Pancreas (tissue), 10 donors: ENCODE data around the gene SLC37A4. TPM values are rescaled to one million over a fixed set of nuclear protein-coding genes. Genes with fewer than 3 reads are reported as not detected.
"Not testable (repeated sequence)": the region's sequence is repeated elsewhere in the genome, so short reads cannot be mapped to it uniquely, and the experiment has no call there.

Source experiments
- ATAC-seq, 4 donors: fragments of 200-7000 bp; cut with Tn5 transposase; one replicate each; pipeline versions ENCODE4 v1.8.0 to v1.9.1; 2020; ENCODE audit warnings: mild to moderate bottlenecking in 4 of 4, moderate library complexity in 4 of 4
- DNase-seq, 6 donors: peaks; one replicate each; pipeline ENCODE4 v3.0.0-alpha.2; 2020
- FAIRE-seq: peaks from 2 replicates; lab custom pipeline; 2012; peaks lifted over from hg19 to GRCh38; lab: Jason Lieb, UNC
- H3K27ac ChIP-seq, 4 donors: fragments of 200-600 bp; sonication (generic); 1 replicate in 3 of 4; 2 replicates in 1 of 4; pipeline versions ENCODE4 v1.5.0 to v1.8.0; 2020
- H3K27me3 ChIP-seq, 4 donors: fragments of 200-600 bp; one replicate each; pipeline ENCODE4 v1.8.0; 2021
- H3K36me3 ChIP-seq, 3 donors: fragments of 200-600 bp; sonication (generic) in 1 of 3; one replicate each; pipeline versions ENCODE4 v1.5.0 to v1.8.0; 2020 to 2021
- H3K4me1 ChIP-seq, 3 donors: fragments of 200-600 bp; one replicate each; pipeline ENCODE4 v1.8.0; 2021
- H3K4me3 ChIP-seq, 4 donors: fragments of 200-600 bp; sonication (generic) in 2 of 4; one replicate each; pipeline versions ENCODE4 v1.5.0 to v1.8.0; 2020 to 2021
- H3K9me3 ChIP-seq, 4 donors: fragments of 200-600 bp; one replicate each; pipeline ENCODE4 v1.8.0; 2021
- CTCF ChIP-seq, 4 donors: fragments of 200-600 bp; sonication (generic) in 3 of 4; IDR thresholded peaks; one replicate each; pipeline versions ENCODE4 v1.5.0 to v1.8.0; 2021; ENCODE audit warnings: antibody characterized with exemption in 4 of 4
- WGBS, 2 donors: extraction: QIAGEN DNeasy Blood & Tissue Kit; methylation state at CpG; one replicate each; pipeline ENCODE4 v1.1.7; 2013; 5-methylcytosine and 5-hydroxymethylcytosine counted together
- intact Hi-C, 3 donors: fragments of 100-400 bp; cut with DNase I; formaldehyde crosslinking; loops; one replicate each; pipeline versions ENCODE4 v1.11.1 to v1.14.2; 2022
- polyA plus RNA-seq, 2 donors: library from polyadenylated mRNA; stranded (reverse); fragments of 200-250 nt; gene quantifications; one replicate each; pipeline ENCODE4 v1.2.3, GENCODE V29; 2013
- total RNA-seq, 6 donors: library from RNA; stranded (reverse); fragmentation: NEBNext Ultra II Directional in 4 of 6; extraction: Animal tissue kit (Norgen Biotek cat#: 25700) in 4 of 6; gene quantifications; one replicate each; pipeline versions ENCODE4 v1.2.1 to v1.2.4, GENCODE V29; 2021 to 2023
- donor health status: healthy with polysubstance abuse.
- donor health status: DM: no; HTN: no; CAD: no; lungs with moderate emphysema.
- donor health status: DM: no; HTN: no; CAD: no.
- donor health status: control.
- donor health status: control.
- donor health status: Bipolar disorder and iron deficiency.
- donor health status: DM: yes; HTN: yes; CAD: no.
- donor health status: DM: no; HTN: no; CAD: no.
- donor health status: DM: no; HTN: no; CAD: no.
- donor health status: DM: yes; HTN: yes; CAD: no.

Gene SLC37A4
- total and polyA plus RNA-seq, 8 donors, result 27.1 to 163 (median 38.0) TPM

- 0% methylated on average over 48 to 54 of the region's 54 CpGs for WGBS, 2 donors
- DNase-seq (peak; percentile 93 to 98 (median 95)), FAIRE-seq (no peak), ATAC-seq (peak; percentile 99 to 100 (median 100))
- H3K27ac ChIP-seq, result peak within 1 kb of the TSS; percentile 34 to 64 (median 62)
- peaks cover 0 to 14% (median 0%) of the 10 kb centered on the region in 3 donors for H3K4me1 ChIP-seq
- no peaks in the 10 kb centered on the region for H3K9me3 ChIP-seq
- no peaks in the 10 kb centered on the region for H3K27me3 ChIP-seq
- intact Hi-C loops, result no loop called here
- H3K36me3 ChIP-seq, result peaks cover 0 to 8% (median 8%) of the 10 kb centered on the region in 3 donors
- no peak for TF ChIP-seq CTCF (IDR thresholded peaks at IDR 0.05)
- peak within 1 kb of the TSS; percentile 53 to 91 (median 74) for H3K4me3 ChIP-seq
Measured at GRCh38 chr11:118997627-118998387, 32.9 kb downstream of the SLC37A4 start, which contains the start of gene CENATAC. Gene CENATAC (plus strand): TSS chr11:118998138. CDS start chr11:118998198, 60 bp downstream.

GRCh38 chr11:118996926-118997626 lies 33.6 kb downstream of the SLC37A4 start:
- ATAC-seq (peak in 3 of 4 donors; percentile 11 to 52 (median 22)), DNase-seq (no peak), FAIRE-seq (no peak)
- Histone ChIP-seq H3K27me3 (no peaks in the 10 kb centered on the region), H3K4me3 (peak overlapping the region; percentile 53 to 91 (median 74)), H3K4me1 (peaks cover 0 to 14% (median 0%) of the 10 kb centered on the region in 3 donors), H3K9me3 (no peaks in the 10 kb centered on the region), H3K27ac (peak overlapping the region in 2 of 4 donors; percentile 7 to 14), H3K36me3 (peaks cover 0 to 8% (median 8%) of the 10 kb centered on the region in 3 donors)
- 29 to 32% methylated on average over 22 of the region's 22 CpGs for WGBS, 2 donors
- no peak for TF ChIP-seq CTCF (IDR thresholded peaks at IDR 0.05)
- intact Hi-C loops, result no loop called here

DNA sequence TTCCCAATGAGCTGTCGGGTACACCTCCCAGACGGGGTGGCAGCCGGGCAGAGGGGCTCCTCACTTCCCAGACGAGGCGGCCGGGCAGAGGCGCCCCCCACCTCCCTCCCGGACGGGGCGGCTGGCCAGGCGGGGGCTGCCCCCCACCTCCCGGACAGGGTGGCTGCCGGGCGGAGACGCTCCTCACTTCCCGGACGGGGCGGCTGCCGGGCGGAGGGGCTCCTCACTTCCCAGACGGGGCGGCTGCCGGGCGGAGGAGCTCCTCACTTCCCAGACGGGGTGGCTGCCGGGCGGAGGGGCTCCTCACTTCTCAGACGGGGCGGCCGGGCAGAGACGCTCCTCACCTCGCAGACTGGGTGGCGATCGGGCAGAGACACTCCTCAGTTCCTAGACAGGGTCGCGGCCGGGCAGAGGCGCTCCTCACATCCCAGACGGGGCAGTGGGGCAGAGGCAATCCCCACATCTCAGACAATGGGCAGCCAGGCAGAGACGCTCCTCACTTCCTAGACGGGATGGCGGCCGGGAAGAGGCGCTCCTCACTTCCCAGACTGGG lies 39.1 kb downstream of the SLC37A4 start:
- ATAC-seq, FAIRE-seq, H3K4me3 ChIP-seq, H3K9me3 ChIP-seq, H3K36me3 ChIP-seq, intact Hi-C loops, H3K27me3 ChIP-seq, H3K27ac ChIP-seq, H3K4me1 ChIP-seq: not testable (repeated sequence)
- peak in 1 of 6 donors; percentile 44 for DNase-seq
- WGBS, 2 donors, result 95 to 97% methylated on average over 17 to 44 of the region's 44 CpGs

GRCh38 chr11:118988280-118988679 lies 42.4 kb downstream of the SLC37A4 start:
- 85 to 93% methylated on average over 5 of the region's 5 CpGs for WGBS, 2 donors
- TF ChIP-seq CTCF (IDR thresholded peaks at IDR 0.05), result no peak
- no peak for ATAC-seq
- Histone ChIP-seq H3K27ac (no peak overlapping the region), H3K9me3 (no peaks in the 10 kb centered on the region), H3K4me3 (no peak overlapping the region), H3K27me3 (no peaks in the 10 kb centered on the region), H3K4me1 (no peaks in the 10 kb centered on the region), H3K36me3 (no peaks in the 10 kb centered on the region)
- no peak for FAIRE-seq
- no peak for DNase-seq
- intact Hi-C loops, result no loop called here

- H3K27me3 ChIP-seq, result no peaks in the 10 kb centered on the region
- intact Hi-C loops, result no loop called here
- DNase-seq, result no peak
- H3K4me1 ChIP-seq, result no peaks in the 10 kb centered on the region
- no peak overlapping the region for H3K27ac ChIP-seq
- TF ChIP-seq CTCF (IDR thresholded peaks at IDR 0.05), result no peak
- no peak for FAIRE-seq
- ATAC-seq, result no peak
- no peaks in the 10 kb centered on the region for H3K9me3 ChIP-seq
- H3K36me3 ChIP-seq, result no peaks in the 10 kb centered on the region
- no peak overlapping the region for H3K4me3 ChIP-seq
- 82 to 91% methylated on average over 2 of the region's 2 CpGs for WGBS, 2 donors
Measured at GRCh38 chr11:118984825-118985224, 45.9 kb downstream of the SLC37A4 start.

GRCh38 chr11:118984337-118984736 lies 46.3 kb downstream of the SLC37A4 start:
- not testable (repeated sequence) for H3K27ac ChIP-seq

More at GRCh38 chr11:118984337-118984736, 46.3 kb downstream of the SLC37A4 start:
- FAIRE-seq, H3K9me3 ChIP-seq, DNase-seq, ATAC-seq, H3K27me3 ChIP-seq, H3K36me3 ChIP-seq, H3K4me1 ChIP-seq, H3K4me3 ChIP-seq, intact Hi-C loops: not testable (repeated sequence)
- 73 to 74% methylated on average over 8 of the region's 8 CpGs for WGBS, 2 donors
